BJ (cell line): Measurements from ENCODE around the gene DCHS2. TPM values are rescaled to one million over a fixed set of nuclear protein-coding genes. Genes with fewer than 3 reads are reported as not detected.

Source experiments
- CTCF ChIA-PET: fragments of 350-600 bp; formaldehyde crosslinking; extraction: SDS; loops from one replicate; lab custom pipeline; 2021; ENCODE audit warnings: antibody characterized with exemption, inconsistent platforms; lab: Yijun Ruan, JAX
- POLR2A ChIA-PET: fragments of 300-600 bp; sonication (Branson Sonifier 250); formaldehyde crosslinking; extraction: SDS; loops from one replicate; lab custom pipeline; 2021; ENCODE audit warnings: antibody characterized with exemption; lab: Charles Lee
- DNase-seq: peaks from one replicate; pipeline ENCODE4 v3.0.0-alpha.2; 2011; ENCODE audit warnings: low read depth
- H3K27me3 ChIP-seq: 2 replicates; pipeline ENCODE4 v1.6.0; 2011; ENCODE audit warnings: low read length; ENCODE audit not compliant: control insufficient read depth, insufficient read depth
- H3K36me3 ChIP-seq: 2 replicates; pipeline ENCODE4 v1.5.1; 2011; ENCODE audit warnings: low read length; ENCODE audit not compliant: control insufficient read depth, insufficient read depth
- H3K4me3 ChIP-seq: 2 replicates; pipeline ENCODE4 v1.5.1; 2011; ENCODE audit warnings: low read depth, mild to moderate bottlenecking, control low read depth, low read length
- polyA plus RNA-seq: library from polyadenylated mRNA; depleted of rRNA; stranded (reverse); fragments of >200 nt; gene quantifications from 2 replicates; pipeline ENCODE4 v1.2.3, GENCODE V29; 2011
- TF ChIP-seq, protein P1 (sequence below): IDR thresholded peaks from 2 replicates; pipeline ENCODE4 v1.5.1; 2011; ENCODE audit warnings: low read depth, mild to moderate bottlenecking, control low read depth, inconsistent platforms, low read length, moderate library complexity; ENCODE audit not compliant: insufficient read depth

Gene DCHS2
- polyA plus RNA-seq, 1 experiment: not detected

DNA sequence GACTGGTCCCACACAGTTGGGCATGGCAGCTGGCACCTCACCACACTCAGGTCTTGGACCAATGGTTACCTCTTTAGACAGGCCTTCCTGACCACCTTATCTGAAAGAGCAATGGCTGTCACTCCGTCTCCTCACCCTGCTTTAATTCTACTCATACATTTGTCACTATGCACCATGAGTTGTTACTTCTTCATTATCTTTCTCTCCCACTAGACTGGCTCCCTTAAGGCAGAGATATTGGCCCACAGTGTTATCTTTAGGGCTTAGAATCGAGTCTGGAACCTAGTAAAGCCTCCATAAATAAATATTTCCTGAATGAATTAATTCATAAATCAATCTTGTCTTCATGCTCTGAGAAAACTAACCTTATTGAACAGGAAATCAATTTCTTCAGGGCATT lies 46.6 kb downstream of the DCHS2 start:
- ChIA-PET POLR2A (no interaction called here), CTCF (no interaction called here)
- Histone ChIP-seq H3K36me3 (no peaks in the 10 kb centered on the region), H3K4me3 (no peak overlapping the region), H3K27me3 (no peaks in the 10 kb centered on the region)
- DNase-seq: no peak
- TF ChIP-seq, protein P1, sequence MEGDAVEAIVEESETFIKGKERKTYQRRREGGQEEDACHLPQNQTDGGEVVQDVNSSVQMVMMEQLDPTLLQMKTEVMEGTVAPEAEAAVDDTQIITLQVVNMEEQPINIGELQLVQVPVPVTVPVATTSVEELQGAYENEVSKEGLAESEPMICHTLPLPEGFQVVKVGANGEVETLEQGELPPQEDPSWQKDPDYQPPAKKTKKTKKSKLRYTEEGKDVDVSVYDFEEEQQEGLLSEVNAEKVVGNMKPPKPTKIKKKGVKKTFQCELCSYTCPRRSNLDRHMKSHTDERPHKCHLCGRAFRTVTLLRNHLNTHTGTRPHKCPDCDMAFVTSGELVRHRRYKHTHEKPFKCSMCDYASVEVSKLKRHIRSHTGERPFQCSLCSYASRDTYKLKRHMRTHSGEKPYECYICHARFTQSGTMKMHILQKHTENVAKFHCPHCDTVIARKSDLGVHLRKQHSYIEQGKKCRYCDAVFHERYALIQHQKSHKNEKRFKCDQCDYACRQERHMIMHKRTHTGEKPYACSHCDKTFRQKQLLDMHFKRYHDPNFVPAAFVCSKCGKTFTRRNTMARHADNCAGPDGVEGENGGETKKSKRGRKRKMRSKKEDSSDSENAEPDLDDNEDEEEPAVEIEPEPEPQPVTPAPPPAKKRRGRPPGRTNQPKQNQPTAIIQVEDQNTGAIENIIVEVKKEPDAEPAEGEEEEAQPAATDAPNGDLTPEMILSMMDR: no peak

DNA sequence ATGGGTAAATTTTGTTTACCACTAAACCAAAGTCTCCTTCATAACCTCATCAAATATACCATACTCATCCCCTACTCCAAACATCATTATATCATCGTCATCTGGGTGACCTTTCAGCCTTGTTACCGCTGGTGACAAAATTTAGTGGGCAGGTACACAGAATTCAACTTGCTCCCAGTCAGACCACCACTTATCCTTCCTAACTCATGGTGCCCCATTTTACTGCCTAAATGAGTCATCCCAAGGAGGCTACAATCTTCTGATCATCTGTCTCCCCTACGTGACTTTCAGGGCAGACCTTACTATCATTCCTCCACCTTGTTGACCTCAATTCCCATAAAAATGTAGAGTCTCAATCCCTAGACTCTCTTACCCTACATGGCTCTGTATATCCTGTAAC lies 49.6 kb downstream of the DCHS2 start:
- no peak overlapping the region for H3K4me3 ChIP-seq
- ChIA-PET POLR2A (no interaction called here), CTCF (no interaction called here)
- TF ChIP-seq, protein P1: no peak
- DNase-seq: no peak
- H3K27me3 ChIP-seq: no peaks in the 10 kb centered on the region
- no peaks in the 10 kb centered on the region for H3K36me3 ChIP-seq

DNA sequence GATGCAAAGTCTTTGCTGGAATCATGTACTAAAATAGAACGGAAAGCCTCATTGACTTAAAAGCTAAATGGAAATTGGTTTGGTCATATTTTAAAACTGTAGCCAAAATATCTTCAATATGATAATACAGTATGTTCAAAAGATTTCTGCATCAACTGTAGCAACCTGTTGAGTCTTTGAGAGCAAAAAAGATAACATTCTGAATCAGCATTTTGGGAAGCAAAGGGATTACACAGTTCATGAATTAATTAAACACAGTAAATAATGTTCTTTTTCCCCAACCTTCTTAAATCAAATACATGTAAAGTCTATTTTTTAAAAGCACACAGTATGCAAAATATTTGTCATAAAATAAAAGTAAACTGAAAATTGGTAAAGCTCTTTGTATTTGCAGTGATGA lies 50.5 kb downstream of the DCHS2 start:
- H3K27me3 ChIP-seq: no peaks in the 10 kb centered on the region
- ChIA-PET POLR2A (no interaction called here), CTCF (no interaction called here)
- H3K36me3 ChIP-seq: no peaks in the 10 kb centered on the region
- DNase-seq: no peak
- no peak overlapping the region for H3K4me3 ChIP-seq
- TF ChIP-seq, protein P1: no peak

DNA sequence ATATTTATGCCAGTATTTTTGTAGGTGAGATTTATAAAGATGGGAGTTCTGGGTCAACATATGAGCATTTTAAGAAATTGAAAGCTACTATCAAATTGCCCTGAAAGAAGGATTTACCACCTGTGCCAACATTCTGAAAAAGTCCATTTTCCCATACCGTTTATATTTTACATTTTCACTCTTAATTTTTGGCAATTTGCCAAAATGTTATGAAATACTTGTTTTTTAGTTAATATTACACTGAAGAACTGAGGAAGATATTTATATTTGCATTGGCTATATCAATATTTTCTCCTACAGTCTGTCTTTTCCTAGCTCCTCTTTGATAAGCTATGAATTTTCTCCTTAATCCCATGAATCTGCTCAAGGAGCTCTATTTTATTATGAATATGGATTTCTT lies 52.4 kb downstream of the DCHS2 start:
- Histone ChIP-seq H3K36me3 (no peaks in the 10 kb centered on the region), H3K27me3 (no peaks in the 10 kb centered on the region), H3K4me3 (no peak overlapping the region)
- ChIA-PET CTCF (no interaction called here), POLR2A (no interaction called here)
- TF ChIP-seq, protein P1: no peak
- DNase-seq: no peak

DNA sequence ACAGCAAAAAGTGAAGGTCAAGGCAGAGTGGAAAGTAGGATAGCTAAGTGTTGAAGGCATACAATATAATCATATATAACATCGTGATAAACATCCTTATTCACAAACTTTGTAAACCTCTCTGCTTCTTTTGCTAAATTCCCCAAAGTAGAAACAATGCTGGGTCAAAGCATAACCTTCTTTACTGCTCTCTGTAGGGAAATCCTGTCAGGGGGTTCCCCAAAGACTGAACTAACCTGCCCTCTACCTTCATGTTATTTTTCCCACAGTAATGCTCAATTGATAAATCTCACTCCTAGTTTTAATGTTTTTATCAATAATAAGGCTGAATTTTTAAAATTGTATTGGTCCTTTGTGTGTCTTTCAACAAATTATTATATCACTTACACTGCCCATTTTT lies 55.7 kb downstream of the DCHS2 start:
- no peaks in the 10 kb centered on the region for H3K27me3 ChIP-seq
- no peaks in the 10 kb centered on the region for H3K36me3 ChIP-seq
- no peak overlapping the region for H3K4me3 ChIP-seq
- CTCF ChIA-PET: no interaction called here
- TF ChIP-seq, protein P1: no peak
- DNase-seq: no peak
- POLR2A ChIA-PET: no interaction called here
